H1 (cell line): ENCODE results near the gene SRPX2. TPM values are rescaled to one million over a fixed set of nuclear protein-coding genes. Genes with fewer than 3 reads are reported as not detected.

Experiments used
- CTCF ChIA-PET: fragments of 300-600 bp; sonication (Branson Sonifier 250); formaldehyde crosslinking; loops from one replicate; lab custom pipeline; 2021; ENCODE audit not compliant: partially characterized antibody; lab: Charles Lee
- POLR2A ChIA-PET: fragments of 300-600 bp; sonication (Branson Sonifier 250); formaldehyde crosslinking; loops from one replicate; lab custom pipeline; 2021; ENCODE audit warnings: inconsistent platforms; ENCODE audit not compliant: partially characterized antibody; lab: Charles Lee
- DNase-seq, 2 experiments: peaks; one replicate each; pipeline versions ENCODE4 v3.0.0 to v3.0.0-alpha.2; 2010 to 2022; ENCODE audit warnings: low spot score in 2 of 2, low read depth in 1 of 2, mixed read lengths in 1 of 2
- FAIRE-seq: peaks from 2 replicates; lab custom pipeline; 2011; peaks lifted over from hg19 to GRCh38; lab: Jason Lieb, UNC
- H2AFZ ChIP-seq: 2 replicates; pipeline ENCODE4 v1.8.1; 2012; ENCODE audit warnings: low read length, inconsistent platforms
- H2AK5ac ChIP-seq: 2 replicates; pipeline ENCODE4 v1.6.1; 2013; ENCODE audit warnings: low read depth, low read length
- H2BK120ac ChIP-seq: replicated peaks from 2 replicates; pipeline ENCODE3; 2013; ENCODE audit warnings: low read depth, low read length, inconsistent platforms
- H2BK12ac ChIP-seq: 2 replicates; pipeline ENCODE4 v1.6.1; 2013; ENCODE audit warnings: low read depth, low read length
- H2BK15ac ChIP-seq: 2 replicates; pipeline ENCODE4 v1.6.1; 2013; ENCODE audit warnings: low read length
- H2BK20ac ChIP-seq: 2 replicates; pipeline ENCODE4 v1.6.1; 2013; ENCODE audit warnings: low read length
- H2BK5ac ChIP-seq: 2 replicates; pipeline ENCODE4 v1.6.1; 2013; ENCODE audit warnings: low read depth, low read length
- H3K14ac ChIP-seq: 2 replicates; pipeline ENCODE4 v1.6.1; 2013; ENCODE audit warnings: inconsistent platforms; ENCODE audit not compliant: insufficient read length
- H3K18ac ChIP-seq: 2 replicates; pipeline ENCODE4 v1.6.1; 2013; ENCODE audit warnings: low read length; ENCODE audit errors: extremely low read depth
- H3K23ac ChIP-seq: 2 replicates; pipeline ENCODE4 v1.6.1; 2013; ENCODE audit warnings: inconsistent platforms; ENCODE audit not compliant: insufficient read length
- H3K23me2 ChIP-seq: 2 replicates; pipeline ENCODE4 v1.6.1; 2013; ENCODE audit warnings: low read depth, low read length
- H3K27ac ChIP-seq: 2 replicates; pipeline ENCODE4 v1.6.1; 2011; ENCODE audit warnings: low read depth, low read length, inconsistent platforms
- H3K27me3 ChIP-seq, 4 experiments: replicated peaks in 1 of 4; 1 replicate in 1 of 4; 2 replicates in 3 of 4; pipeline versions ENCODE4 v1.6.1 to v1.8.1; 2011 to 2013; ENCODE audit warnings: low read length in 3 of 4, mild to moderate bottlenecking in 3 of 4, inconsistent platforms in 2 of 4, mixed read lengths in 2 of 4, moderate library complexity in 1 of 4; ENCODE audit not compliant: control insufficient read depth in 3 of 4, insufficient read depth in 3 of 4; ENCODE audit errors: extremely low read depth in 1 of 4
- H3K36me3 ChIP-seq, 4 experiments: 2 replicates each; pipeline versions ENCODE4 v1.6.1 to v1.8.1; 2011 to 2013; ENCODE audit warnings: mild to moderate bottlenecking in 4 of 4, low read length in 3 of 4, moderate library complexity in 2 of 4, control low read depth in 1 of 4, inconsistent platforms in 1 of 4; ENCODE audit not compliant: insufficient read depth in 4 of 4, control insufficient read depth in 2 of 4
- H3K4ac ChIP-seq: replicated peaks from 2 replicates; pipeline ENCODE3; 2013; ENCODE audit warnings: low read length, low read depth, mixed read lengths, inconsistent platforms; ENCODE audit not compliant: insufficient read length
- H3K4me1 ChIP-seq, 4 experiments: replicated peaks in 1 of 4; 1 replicate in 1 of 4; 2 replicates in 3 of 4; pipeline versions ENCODE4 v1.6.1 to v1.8.1; 2011 to 2013; ENCODE audit warnings: low read length in 3 of 4, inconsistent platforms in 2 of 4, mixed read lengths in 1 of 4; ENCODE audit not compliant: insufficient read depth in 4 of 4, control insufficient read depth in 3 of 4
- H3K4me2 ChIP-seq, 2 experiments: 2 replicates each; pipeline versions ENCODE4 v1.6.1 to v1.8.1; 2011 to 2013; ENCODE audit warnings: low read depth in 2 of 2, low read length in 2 of 2, control low read depth in 1 of 2, inconsistent platforms in 1 of 2, mild to moderate bottlenecking in 1 of 2; ENCODE audit not compliant: insufficient read depth in 1 of 2
- H3K4me3 ChIP-seq, 4 experiments: fragments of 200-600, 300-600 bp in 1 of 4; sonication (generic), shearing (Covaris generic), sonication (Bioruptor Twin) in 1 of 4; 2 replicates each; pipeline versions ENCODE4 v1.5.1 to v1.8.1; 2011 to 2016; ENCODE audit warnings: low read length in 4 of 4, low read depth in 3 of 4, control low read depth in 2 of 4, inconsistent platforms in 2 of 4, mild to moderate bottlenecking in 2 of 4, mixed read lengths in 1 of 4, moderate library complexity in 1 of 4; ENCODE audit not compliant: insufficient read depth in 2 of 4; ENCODE audit errors: extremely low read depth in 1 of 4
- H3K56ac ChIP-seq: replicated peaks from 2 replicates; pipeline ENCODE3; 2013; ENCODE audit warnings: low read depth, mild to moderate bottlenecking, mixed read lengths, low read length, inconsistent platforms; ENCODE audit not compliant: insufficient read length
- H3K79me1 ChIP-seq: 2 replicates; pipeline ENCODE4 v1.6.1; 2013; ENCODE audit warnings: low read depth, low read length, control low read depth
- H3K79me2 ChIP-seq, 2 experiments: 2 replicates each; pipeline versions ENCODE4 v1.6.1 to v1.8.1; 2012 to 2013; ENCODE audit warnings: low read length in 2 of 2, mild to moderate bottlenecking in 2 of 2, inconsistent platforms in 1 of 2; ENCODE audit not compliant: insufficient read depth in 2 of 2, control insufficient read depth in 1 of 2
- H3K9ac ChIP-seq, 4 experiments: replicated peaks in 1 of 4; 1 replicate in 1 of 4; 2 replicates in 3 of 4; pipeline versions ENCODE4 v1.6.1 to v1.8.1; 2011 to 2013; ENCODE audit warnings: low read depth in 3 of 4, low read length in 3 of 4, control low read depth in 2 of 4, mild to moderate bottlenecking in 2 of 4, moderate library complexity in 2 of 4, inconsistent platforms in 1 of 4; ENCODE audit errors: extremely low read depth in 1 of 4
- H3K9me3 ChIP-seq, 2 experiments: 2 replicates each; pipeline versions ENCODE4 v1.6.1 to v1.8.1; 2012 to 2013; ENCODE audit warnings: mild to moderate bottlenecking in 2 of 2, moderate library complexity in 2 of 2, control low read depth in 1 of 2, inconsistent platforms in 1 of 2, low read depth in 1 of 2, low read length in 1 of 2, mixed read lengths in 1 of 2; ENCODE audit not compliant: insufficient read depth in 2 of 2
- H4K20me1 ChIP-seq, 2 experiments: replicated peaks in 1 of 2; 2 replicates each; pipeline versions ENCODE3 to v1.8.1; 2011 to 2013; ENCODE audit warnings: inconsistent platforms in 2 of 2, low read length in 2 of 2, mild to moderate bottlenecking in 1 of 2; ENCODE audit not compliant: insufficient read depth in 2 of 2, control insufficient read depth in 1 of 2
- H4K5ac ChIP-seq: 2 replicates; pipeline ENCODE4 v1.6.1; 2013; ENCODE audit warnings: low read length, low read depth, mixed read lengths, inconsistent platforms; ENCODE audit not compliant: insufficient read length
- H4K8ac ChIP-seq: 2 replicates; pipeline ENCODE4 v1.8.0; 2013; ENCODE audit warnings: mild to moderate bottlenecking, moderate library complexity, low read length, inconsistent platforms; ENCODE audit not compliant: insufficient read depth; ENCODE audit errors: extremely low read depth
- H4K91ac ChIP-seq: replicated peaks from 2 replicates; pipeline ENCODE3; 2013; ENCODE audit warnings: low read length, mixed read lengths, inconsistent platforms; ENCODE audit not compliant: insufficient read length
- CBX8 ChIP-seq: fragments of 300-800, 300-1000 bp; sonication (generic); IDR thresholded peaks from 2 replicates; pipeline ENCODE4 v1.7.1; 2016; ENCODE audit warnings: low read depth, low read length, borderline replicate concordance
- CHD2 ChIP-seq: IDR thresholded peaks from 2 replicates; pipeline ENCODE4 v1.6.1; 2012; ENCODE audit warnings: low read length, improper control_type of control experiment
- HDAC2 ChIP-seq, 2 experiments: fragments of 300-600 bp in 1 of 2; sonication (generic) in 1 of 2; IDR thresholded peaks; 2 replicates each; pipeline ENCODE4 v1.6.1; 2011 to 2012; ENCODE audit warnings: low read depth in 2 of 2, low read length in 2 of 2, mild to moderate bottlenecking in 2 of 2, moderate library complexity in 2 of 2, borderline replicate concordance in 1 of 2, inconsistent platforms in 1 of 2
- KDM5A ChIP-seq: fragments of 200-600 bp; IDR thresholded peaks from 2 replicates; pipeline ENCODE4 v1.7.1; 2012; ENCODE audit warnings: mild to moderate bottlenecking, low read length, inconsistent platforms, mixed read lengths
- MAFK ChIP-seq: IDR thresholded peaks from 2 replicates; pipeline ENCODE4 v1.6.1; 2012; ENCODE audit warnings: low read depth, mild to moderate bottlenecking, improper control_type of control experiment, low read length
- MAX ChIP-seq: IDR thresholded peaks from 2 replicates; pipeline ENCODE4 v1.6.1; 2012; ENCODE audit warnings: inconsistent platforms
- POU5F1 ChIP-seq: IDR thresholded peaks from 2 replicates; pipeline ENCODE4 v1.6.1; 2011; ENCODE audit warnings: low read depth, mild to moderate bottlenecking, low read length, moderate library complexity
- SAP30 ChIP-seq: fragments of 300-600 bp; sonication (generic); IDR thresholded peaks from 2 replicates; pipeline ENCODE4 v1.7.1; 2012; ENCODE audit warnings: low read length, moderate library complexity, mild to moderate bottlenecking, inconsistent platforms; ENCODE audit not compliant: insufficient read depth, insufficient replicate concordance
- SP1 ChIP-seq: IDR thresholded peaks from 2 replicates; pipeline ENCODE4 v1.6.1; 2011; ENCODE audit warnings: low read depth, low read length
- TCF12 ChIP-seq: IDR thresholded peaks from 2 replicates; pipeline ENCODE4 v1.6.1; 2011; ENCODE audit warnings: low read depth, mild to moderate bottlenecking, low read length
- YY1 ChIP-seq: IDR thresholded peaks from 2 replicates; pipeline ENCODE4 v1.6.1; 2011; ENCODE audit warnings: low read depth, mild to moderate bottlenecking, low read length
- WGBS, 2 experiments: shearing (Covaris generic) in 1 of 2; methylation state at CpG; one replicate each; pipeline versions ENCODE4 v1.1.6 to v1.1.7; 2013 to 2015; ENCODE audit warnings: low lambda C conversion rate in 2 of 2, mixed read lengths in 2 of 2, inconsistent platforms in 1 of 2, low coverage in 1 of 2, missing lambda C conversion rate in 1 of 2; ENCODE audit not compliant: insufficient replicate concordance in 2 of 2, insufficient coverage in 1 of 2, insufficient read length in 1 of 2; ENCODE audit errors: extremely low coverage in 1 of 2, missing lambda C conversion rate in 1 of 2; 5-methylcytosine and 5-hydroxymethylcytosine counted together
- polyA plus RNA-seq, 7 experiments: library from polyadenylated mRNA; depleted of rRNA in 3 of 7; stranded (reverse) in 5 of 7; unstranded in 2 of 7; fragments of >200 nt in 5 of 7; fragments of 200-250 nt in 2 of 7; gene quantifications; 1 replicate in 5 of 7; 2 replicates in 1 of 7; 4 replicates in 1 of 7; pipeline versions ENCODE4 v1.2.1 to v1.2.3, GENCODE V29; 2011 to 2013; ENCODE audit warnings: missing spikeins in 2 of 7, mixed read lengths in 2 of 7
- total RNA-seq: library from RNA; stranded (reverse); fragmentation: NEBNext Ultra II Directional; extraction: Animal tissue kit (Norgen Biotek cat#: 25700); gene quantifications from 2 replicates; pipeline ENCODE4 v1.2.1, GENCODE V29; 2021
- TF ChIP-seq, protein P1 (sequence below), 3 experiments: IDR thresholded peaks; 1 replicate in 2 of 3; 2 replicates in 1 of 3; pipeline versions ENCODE4 v1.5.1 to v1.6.1; 2011; ENCODE audit warnings: low read length in 3 of 3, mild to moderate bottlenecking in 3 of 3, inconsistent platforms in 2 of 3, low read depth in 1 of 3, moderate library complexity in 1 of 3; ENCODE audit not compliant: insufficient read depth in 1 of 3; ENCODE audit errors: control extremely low read depth in 1 of 3

SRPX2 gene
- total and polyA plus RNA-seq, 2 of the 8 experiments (the other 6 are each of a cell fraction or from before 2014, with no cell fraction given) = not detected

DNA sequence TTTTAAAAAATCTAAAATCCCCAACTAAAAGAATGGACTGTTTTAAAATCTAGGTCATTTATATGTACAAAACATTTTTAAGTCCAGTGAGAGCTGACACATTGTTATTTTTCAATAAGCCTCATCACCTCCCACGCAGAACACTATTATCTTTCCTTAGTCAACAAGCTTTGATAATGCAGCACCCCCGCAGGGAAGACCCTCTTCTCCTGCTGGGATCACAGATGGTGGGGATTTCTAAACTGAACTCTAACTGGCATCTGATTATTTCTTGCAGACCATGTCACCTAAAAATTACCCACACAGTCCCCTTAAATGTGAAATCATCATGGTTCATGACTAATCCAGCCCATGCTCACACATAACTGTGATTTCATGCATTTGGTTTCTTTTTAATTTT, 76.3 kb downstream of the SRPX2 start:
- Histone ChIP-seq H3K14ac (no peak overlapping the region), H3K56ac (no peak overlapping the region), H2BK5ac (no peak overlapping the region), H4K5ac (no peak overlapping the region), H3K27ac (no peak overlapping the region), H4K91ac (no peak overlapping the region), H2AK5ac (no peak overlapping the region), H2BK12ac (no peak overlapping the region), H4K20me1 (no peaks in the 10 kb centered on the region), H3K9ac (no peak overlapping the region), H3K18ac (no peak overlapping the region), H2BK120ac (no peak overlapping the region), H3K27me3 (no peaks in the 10 kb centered on the region), H3K36me3 (no peaks in the 10 kb centered on the region), H2BK15ac (no peak overlapping the region), H3K4me2 (no peak overlapping the region), H3K4me3 (no peak overlapping the region), H3K4ac (no peak overlapping the region), H2BK20ac (no peak overlapping the region), H4K8ac (no peak overlapping the region), H3K79me2 (no peaks in the 10 kb centered on the region), H3K79me1 (no peaks in the 10 kb centered on the region), H3K4me1 (no peaks in the 10 kb centered on the region), H3K23me2 (no peaks in the 10 kb centered on the region), H3K9me3 (peaks cover 0 to 6% of the 10 kb centered on the region in 2 experiments; a peak in 1 of 4 replicates), H2AFZ (no peak overlapping the region), H3K23ac (no peak overlapping the region)
- POLR2A ChIA-PET = no interaction called here
- no peak for FAIRE-seq
- no peak for DNase-seq
- CTCF ChIA-PET = interaction anchor here (1.6 kb wide), 1 partner anchor 11 kb away, joined by 4 read pairs; the partner anchor contains the start of gene SYTL4
- WGBS, 2 experiments = 60% methylated on average over 2 of the region's 2 CpGs; no CpG with 5 or more reads in 1 of the 2 experiments
- TF ChIP-seq CBX8 (no peak), POU5F1 (no peak), YY1 (no peak), TCF12 (no peak), MAFK (no peak), MAX (no peak), SAP30 (no peak), SP1 (no peak), KDM5A (no peak), CHD2 (no peak), HDAC2 (IDR thresholded peaks at IDR 0.05; ENCODE audit: borderline replicate concordance in 1 of 2, low read depth in 2 of 2, low read length in 2 of 2) (no peak)
- TF ChIP-seq, protein P1, sequence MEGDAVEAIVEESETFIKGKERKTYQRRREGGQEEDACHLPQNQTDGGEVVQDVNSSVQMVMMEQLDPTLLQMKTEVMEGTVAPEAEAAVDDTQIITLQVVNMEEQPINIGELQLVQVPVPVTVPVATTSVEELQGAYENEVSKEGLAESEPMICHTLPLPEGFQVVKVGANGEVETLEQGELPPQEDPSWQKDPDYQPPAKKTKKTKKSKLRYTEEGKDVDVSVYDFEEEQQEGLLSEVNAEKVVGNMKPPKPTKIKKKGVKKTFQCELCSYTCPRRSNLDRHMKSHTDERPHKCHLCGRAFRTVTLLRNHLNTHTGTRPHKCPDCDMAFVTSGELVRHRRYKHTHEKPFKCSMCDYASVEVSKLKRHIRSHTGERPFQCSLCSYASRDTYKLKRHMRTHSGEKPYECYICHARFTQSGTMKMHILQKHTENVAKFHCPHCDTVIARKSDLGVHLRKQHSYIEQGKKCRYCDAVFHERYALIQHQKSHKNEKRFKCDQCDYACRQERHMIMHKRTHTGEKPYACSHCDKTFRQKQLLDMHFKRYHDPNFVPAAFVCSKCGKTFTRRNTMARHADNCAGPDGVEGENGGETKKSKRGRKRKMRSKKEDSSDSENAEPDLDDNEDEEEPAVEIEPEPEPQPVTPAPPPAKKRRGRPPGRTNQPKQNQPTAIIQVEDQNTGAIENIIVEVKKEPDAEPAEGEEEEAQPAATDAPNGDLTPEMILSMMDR (IDR thresholded peaks at IDR 0.05; ENCODE audit: control extremely low read depth in 1 of 3, insufficient read depth in 1 of 3, low read depth in 1 of 3, low read length in 3 of 3) = no peak
